PC-9 (cell line): ENCODE data around the gene ARHGEF6. TPM values are rescaled to one million over a fixed set of nuclear protein-coding genes. Genes with fewer than 3 reads are reported as not detected.

ENCODE experiments used
- BruUV-seq: library from RNA; stranded (reverse); fragments of 400-500 nt; replicated peaks from 2 replicates; lab custom pipeline; 2021; lab: Mats Ljungman, UMichigan
- CTCF ChIA-PET: fragments of 300-600 bp; sonication (Branson Sonifier 250); formaldehyde crosslinking; loops from one replicate; lab custom pipeline; 2022; ENCODE audit warnings: antibody characterized with exemption; lab: Charles Lee
- POLR2A ChIA-PET: fragments of 300-600 bp; sonication (Branson Sonifier 250); formaldehyde crosslinking; loops from one replicate; lab custom pipeline; 2022; ENCODE audit warnings: antibody characterized with exemption; ENCODE audit not compliant: unreplicated experiment; lab: Charles Lee
- DNase-seq, 2 experiments: peaks; one replicate each; pipeline versions ENCODE4 v3.0.0 to v3.0.0-alpha.2; 2015 to 2022; ENCODE audit warnings: mixed read lengths in 1 of 2
- H2AFZ ChIP-seq: fragments of 200-600 bp; sonication (generic); 2 replicates; pipeline ENCODE4 v1.8.1; 2017; ENCODE audit warnings: antibody characterized with exemption
- H3F3A ChIP-seq: fragments of 200-600 bp; sonication (generic); 2 replicates; pipeline ENCODE4 v1.8.1; 2017; ENCODE audit warnings: antibody characterized with exemption, mild to moderate bottlenecking, low read depth; ENCODE audit not compliant: insufficient read depth
- H3K27ac ChIP-seq: fragments of 200-600 bp; sonication (generic); 2 replicates; pipeline ENCODE4 v1.6.1; 2016; ENCODE audit warnings: mixed run types
- H3K27me3 ChIP-seq: fragments of 200-600 bp; sonication (generic); 2 replicates; pipeline ENCODE4 v1.6.1; 2016; ENCODE audit warnings: low read depth, mixed run types; ENCODE audit not compliant: insufficient read depth
- H3K36me3 ChIP-seq: fragments of 200-600 bp; sonication (generic); 2 replicates; pipeline ENCODE4 v1.6.1; 2016; ENCODE audit warnings: low read depth, mixed run types
- H3K4me1 ChIP-seq: fragments of 200-600 bp; sonication (generic); replicated peaks from 2 replicates; pipeline ENCODE4 v1.6.1; 2016; ENCODE audit warnings: mixed run types; ENCODE audit not compliant: insufficient read depth
- H3K4me2 ChIP-seq: fragments of 200-600 bp; sonication (generic); 2 replicates; pipeline ENCODE4 v1.6.1; 2017; ENCODE audit warnings: mixed run types
- H3K4me3 ChIP-seq: fragments of 200-600 bp; sonication (generic); 2 replicates; pipeline ENCODE4 v1.6.1; 2016; ENCODE audit warnings: mixed run types
- H3K79me2 ChIP-seq: fragments of 200-600 bp; sonication (generic); 2 replicates; pipeline ENCODE4 v1.6.1; 2017; ENCODE audit warnings: low read depth, mixed run types
- H3K9me2 ChIP-seq: fragments of 200-600 bp; sonication (generic); 2 replicates; pipeline ENCODE4 v1.8.1; 2017; ENCODE audit warnings: mild to moderate bottlenecking; ENCODE audit not compliant: insufficient read depth
- H3K9me3 ChIP-seq: fragments of 200-600 bp; sonication (generic); 2 replicates; pipeline ENCODE4 v1.8.1; 2016; ENCODE audit warnings: low read depth; ENCODE audit not compliant: insufficient read depth
- H4K20me1 ChIP-seq: fragments of 200-600 bp; sonication (generic); 2 replicates; pipeline ENCODE4 v1.8.1; 2017; ENCODE audit not compliant: insufficient read depth
- EZH2 ChIP-seq: fragments of 200-600 bp; sonication (generic); IDR thresholded peaks from 2 replicates; pipeline ENCODE4 v1.8.0; 2017; ENCODE audit warnings: antibody characterized with exemption, low read depth
- intact Hi-C: fragments of 100-400 bp; cut with micrococcal nuclease; formaldehyde crosslinking; loops from one replicate; pipeline ENCODE4 v1.10.0; 2022; ENCODE audit not compliant: unreplicated experiment
- total RNA-seq: library from RNA; stranded (reverse); gene quantifications from 2 replicates; pipeline ENCODE4 v1.2.3, GENCODE V29; 2021
- TF ChIP-seq, protein P1 (sequence below): fragments of 200-600 bp; sonication (generic); conservative IDR thresholded peaks from 2 replicates; pipeline ENCODE4 v1.6.1; 2017; ENCODE audit warnings: mixed run types, antibody characterized with exemption, mild to moderate bottlenecking, moderate library complexity

The ARHGEF6 gene
- total RNA-seq, 1 experiment from 2014 or later: 0.09 TPM

DNA sequence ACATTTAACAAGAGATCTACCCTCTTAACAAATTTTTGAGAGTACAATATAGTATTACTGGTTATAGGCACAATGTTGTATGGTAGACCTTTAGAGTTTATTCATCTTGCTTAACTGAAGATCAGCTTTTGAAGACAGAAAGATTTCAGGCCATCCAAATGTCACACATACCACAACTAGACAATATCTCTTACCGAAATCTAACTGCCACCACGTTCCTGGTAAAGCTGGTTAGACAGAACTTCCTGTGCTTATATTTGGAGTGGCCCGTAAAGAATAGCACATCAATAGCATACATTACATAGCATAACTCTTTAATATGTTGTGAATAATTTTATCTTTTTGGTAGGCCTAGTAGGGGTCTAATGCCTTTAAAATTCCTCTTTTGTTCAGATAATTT lies 29.8 kb upstream of the ARHGEF6 start:
- Histone ChIP-seq H3K36me3 (no peaks in the 10 kb centered on the region), H2AFZ (no peak overlapping the region), H3K4me2 (no peak overlapping the region), H3K9me2 (no peaks in the 10 kb centered on the region), H3K27me3 (no peaks in the 10 kb centered on the region), H3K79me2 (no peaks in the 10 kb centered on the region), H3K27ac (no peak overlapping the region), H3K4me3 (no peak overlapping the region), H3K4me1 (no peaks in the 10 kb centered on the region), H4K20me1 (no peaks in the 10 kb centered on the region), H3K9me3 (no peaks in the 10 kb centered on the region), H3F3A (no peaks in the 10 kb centered on the region)
- ChIA-PET CTCF (no interaction called here), POLR2A (no interaction called here)
- BruUV-seq: no TSS peak
- no peak for DNase-seq
- intact Hi-C loops: no loop called here
- no peak for TF ChIP-seq EZH2
- TF ChIP-seq, protein P1, sequence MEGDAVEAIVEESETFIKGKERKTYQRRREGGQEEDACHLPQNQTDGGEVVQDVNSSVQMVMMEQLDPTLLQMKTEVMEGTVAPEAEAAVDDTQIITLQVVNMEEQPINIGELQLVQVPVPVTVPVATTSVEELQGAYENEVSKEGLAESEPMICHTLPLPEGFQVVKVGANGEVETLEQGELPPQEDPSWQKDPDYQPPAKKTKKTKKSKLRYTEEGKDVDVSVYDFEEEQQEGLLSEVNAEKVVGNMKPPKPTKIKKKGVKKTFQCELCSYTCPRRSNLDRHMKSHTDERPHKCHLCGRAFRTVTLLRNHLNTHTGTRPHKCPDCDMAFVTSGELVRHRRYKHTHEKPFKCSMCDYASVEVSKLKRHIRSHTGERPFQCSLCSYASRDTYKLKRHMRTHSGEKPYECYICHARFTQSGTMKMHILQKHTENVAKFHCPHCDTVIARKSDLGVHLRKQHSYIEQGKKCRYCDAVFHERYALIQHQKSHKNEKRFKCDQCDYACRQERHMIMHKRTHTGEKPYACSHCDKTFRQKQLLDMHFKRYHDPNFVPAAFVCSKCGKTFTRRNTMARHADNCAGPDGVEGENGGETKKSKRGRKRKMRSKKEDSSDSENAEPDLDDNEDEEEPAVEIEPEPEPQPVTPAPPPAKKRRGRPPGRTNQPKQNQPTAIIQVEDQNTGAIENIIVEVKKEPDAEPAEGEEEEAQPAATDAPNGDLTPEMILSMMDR: no peak

DNA sequence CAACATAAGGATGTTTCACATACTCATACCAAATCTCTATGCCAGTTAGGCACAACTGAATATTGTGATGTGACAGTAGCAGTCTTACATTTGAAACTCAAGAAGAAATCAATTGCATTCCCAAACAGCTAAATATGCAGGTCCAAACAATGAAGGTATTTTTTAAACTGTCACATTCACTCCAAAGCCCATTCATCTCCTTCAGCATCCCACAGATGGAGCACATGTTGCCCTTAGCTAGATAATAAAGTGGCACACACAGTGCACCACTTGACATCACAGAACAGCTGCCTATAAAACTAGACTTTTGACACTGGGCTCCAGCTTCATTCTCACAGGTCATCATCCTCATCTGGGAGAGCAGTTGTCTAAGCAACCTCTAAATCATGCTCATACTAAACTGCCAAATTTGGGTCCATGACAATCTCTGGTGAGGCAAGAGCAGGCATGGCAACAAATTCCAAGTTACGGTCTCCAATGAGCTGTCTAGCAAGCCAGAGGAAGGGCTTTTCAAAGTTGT lies 26.2 kb upstream of the ARHGEF6 start:
- POLR2A ChIA-PET: no interaction called here

DNA sequence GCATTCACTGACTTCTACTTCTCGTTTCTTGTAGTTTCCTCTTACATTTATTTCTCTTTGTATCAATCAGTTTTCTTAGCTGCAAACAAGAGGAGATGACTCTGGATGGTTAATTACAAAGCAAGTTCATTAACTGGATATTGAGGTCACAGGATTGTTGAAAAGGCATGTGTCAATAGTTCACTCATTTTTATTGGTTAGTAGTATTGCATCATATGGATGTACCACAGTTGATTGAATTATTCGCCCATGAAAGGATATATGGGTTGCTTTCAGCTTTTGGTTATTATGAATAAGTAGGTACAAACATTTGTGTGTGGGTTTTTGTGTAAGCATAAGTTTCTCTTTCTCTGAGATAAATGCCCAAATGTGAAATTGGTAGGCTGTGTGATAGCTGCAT lies 21.8 kb upstream of the ARHGEF6 start:
- ChIA-PET POLR2A (no interaction called here), CTCF (no interaction called here)
- Histone ChIP-seq H3K4me2 (no peak overlapping the region), H3K27me3 (no peaks in the 10 kb centered on the region), H3K79me2 (no peaks in the 10 kb centered on the region), H3K27ac (no peak overlapping the region), H4K20me1 (no peaks in the 10 kb centered on the region), H3K4me1 (no peaks in the 10 kb centered on the region), H3K36me3 (no peaks in the 10 kb centered on the region), H3K9me3 (no peaks in the 10 kb centered on the region), H3K4me3 (no peak overlapping the region), H3F3A (no peaks in the 10 kb centered on the region), H2AFZ (no peak overlapping the region), H3K9me2 (no peaks in the 10 kb centered on the region)
- BruUV-seq: no TSS peak
- no peak for DNase-seq
- intact Hi-C loops: no loop called here
- no peak for TF ChIP-seq EZH2
- TF ChIP-seq, protein P1: no peak

More for the DNA sequence above, 26.2 kb upstream of the ARHGEF6 start:
- no peak for TF ChIP-seq EZH2
- TF ChIP-seq, protein P1: no peak
- intact Hi-C loops: no loop called here
- Histone ChIP-seq H4K20me1 (no peaks in the 10 kb centered on the region), H3K4me3 (no peak overlapping the region), H3K27ac (no peak overlapping the region), H3K27me3 (no peaks in the 10 kb centered on the region), H3K79me2 (no peaks in the 10 kb centered on the region), H3K9me2 (no peaks in the 10 kb centered on the region), H3K36me3 (no peaks in the 10 kb centered on the region), H2AFZ (no peak overlapping the region), H3K4me1 (no peaks in the 10 kb centered on the region), H3K9me3 (no peaks in the 10 kb centered on the region), H3F3A (no peaks in the 10 kb centered on the region), H3K4me2 (no peak overlapping the region)
- DNase-seq: no peak
- CTCF ChIA-PET: no interaction called here
- BruUV-seq: no TSS peak
